Prostate gland (tissue), 2 donors: Measurements from ENCODE around the gene ATP6V0D1. TPM values are rescaled to one million over a fixed set of nuclear protein-coding genes. Genes with fewer than 3 reads are reported as not detected.
A peak's percentile ranks its signal among the peaks of the same experiment; 100 is the strongest.

ENCODE experiments used
- DNase-seq: peaks from one replicate; pipeline ENCODE4 v3.0.0-alpha.2; 2019; ENCODE audit warnings: low spot score
- H3K27ac ChIP-seq, 2 donors: fragments of 200-600 bp; sonication (generic); 2 replicates each; pipeline ENCODE4 v1.5.1; 2017 to 2019
- H3K27me3 ChIP-seq: fragments of 200-600 bp; sonication (generic); replicated peaks from 2 replicates; pipeline ENCODE4 v1.5.1; 2019; ENCODE audit not compliant: insufficient read depth
- H3K36me3 ChIP-seq, 2 donors: fragments of 200-600 bp; sonication (generic); 1 replicate in 1 of 2; 2 replicates in 1 of 2; pipeline versions ENCODE4 v1.5.1 to v1.8.1; 2017 to 2019
- H3K4me1 ChIP-seq: fragments of 200-600 bp; sonication (generic); replicated peaks from 2 replicates; pipeline ENCODE4 v1.5.1; 2019
- H3K4me3 ChIP-seq, 2 donors: fragments of 200-600 bp; sonication (generic); 2 replicates each; pipeline ENCODE4 v1.5.1; 2017 to 2019
- H3K9me3 ChIP-seq: fragments of 200-600 bp; sonication (generic); 2 replicates; pipeline ENCODE4 v1.5.1; 2017
- CTCF ChIP-seq, 4 experiments: fragments of 200-600 bp in 2 of 4; fragments of 450-650 bp in 2 of 4; sonication (generic) in 2 of 4; IDR thresholded peaks; 1 replicate in 3 of 4; 2 replicates in 1 of 4; pipeline ENCODE4 v1.5.1; 2016 to 2019; ENCODE audit warnings: antibody characterized with exemption in 4 of 4, mild to moderate bottlenecking in 2 of 4, moderate library complexity in 2 of 4
- POLR2A ChIP-seq: fragments of 450-650 bp; IDR thresholded peaks from one replicate; pipeline ENCODE4 v1.6.1; 2016; ENCODE audit warnings: antibody characterized with exemption, mild to moderate bottlenecking
- POLR2AphosphoS5 ChIP-seq: sonication (generic); formaldehyde crosslinking; IDR thresholded peaks from one replicate; pipeline ENCODE4 v1.6.1; 2017; ENCODE audit warnings: antibody characterized with exemption
- WGBS: methylation state at CpG from one replicate; pipeline ENCODE4 v1.1.5; 2018; 5-methylcytosine and 5-hydroxymethylcytosine counted together
- intact Hi-C: fragments of 100-400 bp; cut with DNase I; formaldehyde crosslinking; loops from one replicate; pipeline ENCODE4 v1.14.2; 2022
- total RNA-seq, 2 donors: library from RNA; depleted of rRNA; stranded (reverse); fragments of >200 nt; gene quantifications; one replicate each; pipeline ENCODE4 v1.1.0, GENCODE V29; 2016

Gene ATP6V0D1
- total RNA-seq, 2 donors from 2014 or later, result 98.3 to 138 TPM

- intact Hi-C loops, result loop anchor here (5.0 kb wide), 1 partner anchor 46 kb away; the partner anchor contains the start of gene RIPOR1
- Histone ChIP-seq H3K4me3 (peak overlapping the region; percentile 88 to 90), H3K27ac (peak overlapping the region; percentile 74 to 90), H3K9me3 (no peaks in the 10 kb centered on the region), H3K4me1 (peaks cover 7% of the 10 kb centered on the region), H3K36me3 (no peaks in the 10 kb centered on the region), H3K27me3 (no peaks in the 10 kb centered on the region)
- DNase-seq, result no peak
- 5% methylated on average over 17 of the region's 17 CpGs for WGBS
- TF ChIP-seq CTCF (IDR thresholded peaks at IDR 0.05) (no peak), POLR2AphosphoS5 (no peak), POLR2A (no peak)
Observed at GRCh38 chr16:67481561-67482232, 740 bp upstream of the ATP6V0D1 start.

- 84% methylated on average over 8 of the region's 8 CpGs for WGBS
- H3K9me3 ChIP-seq, result no peaks in the 10 kb centered on the region
- no peaks in the 10 kb centered on the region for H3K27me3 ChIP-seq
- no peak overlapping the region for H3K4me3 ChIP-seq
- H3K36me3 ChIP-seq, result no peaks in the 10 kb centered on the region
- TF ChIP-seq POLR2A, result no peak
- no peak for TF ChIP-seq CTCF (IDR thresholded peaks at IDR 0.05)
- TF ChIP-seq POLR2AphosphoS5, result no peak
- no peak overlapping the region for H3K27ac ChIP-seq
- peaks cover 7% of the 10 kb centered on the region for H3K4me1 ChIP-seq
- DNase-seq, result no peak
- intact Hi-C loops, result no loop called here
Observed at GRCh38 chr16:67477960-67478554, 2.9 kb downstream of the ATP6V0D1 start.

GRCh38 chr16:67474551-67475455, 6.2 kb downstream of the ATP6V0D1 start:
- Histone ChIP-seq H3K4me3 (no peak overlapping the region), H3K9me3 (no peaks in the 10 kb centered on the region), H3K27ac (no peak overlapping the region), H3K36me3 (no peaks in the 10 kb centered on the region), H3K27me3 (no peaks in the 10 kb centered on the region), H3K4me1 (no peaks in the 10 kb centered on the region)
- no peak for DNase-seq
- TF ChIP-seq POLR2A (no peak), POLR2AphosphoS5 (no peak), CTCF (IDR thresholded peaks at IDR 0.05) (no peak)
- intact Hi-C loops, result no loop called here
- WGBS, result 84% methylated on average over 11 of the region's 11 CpGs

- no peak for TF ChIP-seq POLR2AphosphoS5
- TF ChIP-seq POLR2A, result no peak
- no peak for TF ChIP-seq CTCF (IDR thresholded peaks at IDR 0.05)
- no peak overlapping the region for H3K27ac ChIP-seq
- WGBS, result 94% methylated on average over 6 of the region's 6 CpGs
- DNase-seq, result no peak
- no peak overlapping the region for H3K4me3 ChIP-seq
- no peaks in the 10 kb centered on the region for H3K27me3 ChIP-seq
- no peaks in the 10 kb centered on the region for H3K36me3 ChIP-seq
- intact Hi-C loops, result no loop called here
- H3K9me3 ChIP-seq, result no peaks in the 10 kb centered on the region
- no peaks in the 10 kb centered on the region for H3K4me1 ChIP-seq
Observed at GRCh38 chr16:67471758-67472384, 9.1 kb downstream of the ATP6V0D1 start.
